ENCODE data around the gene PPP1CA. TPM values are rescaled to one million over a fixed set of nuclear protein-coding genes. Genes with fewer than 3 reads are reported as not detected.

PPP1CA gene
- total and polyA plus RNA-seq, 7 donors, result 59.5 to 357 (median 87.0) TPM

- Histone ChIP-seq H3K4me3 (peak overlapping the region; percentile 65 to 87 (median 80)), H3K9me3 (no peaks in the 10 kb centered on the region), H3K27me3 (no peaks in the 10 kb centered on the region), H3K4me1 (peaks cover 0 to 31% (median 19%) of the 10 kb centered on the region in 4 donors), H3K27ac (peak overlapping the region; percentile 84 to 89 (median 85)), H3K36me3 (peaks cover 0 to 24% (median 0%) of the 10 kb centered on the region in 4 donors)
- intact Hi-C loops (cut with DNase I), result no loop called here
- DNase-seq, result no peak
- 7 to 14% methylated on average over 15 of the region's 15 CpGs for WGBS, 2 donors
- TF ChIP-seq EP300 (IDR thresholded peaks at IDR 0.05), result no peak
- TF ChIP-seq CTCF (IDR thresholded peaks at IDR 0.05), result no peak
- TF ChIP-seq POLR2A (IDR thresholded peaks at IDR 0.05), result no peak
- no peak for TF ChIP-seq POLR2AphosphoS5 (IDR thresholded peaks at IDR 0.05)
These were observed 10.7 kb downstream of the PPP1CA start for GRCh38 chr11:67390947-67391303.

GRCh38 chr11:67389477-67389876 is 12.2 kb downstream of the PPP1CA start:
- WGBS, 2 donors, result 41 to 69% methylated on average over 6 of the region's 6 CpGs

GRCh38 chr11:67387518-67387917 is 14.1 kb downstream of the PPP1CA start:
- intact Hi-C loops (cut with DNase I), result no loop called here
- Histone ChIP-seq H3K36me3 (no peaks in the 10 kb centered on the region), H3K4me1 (peaks cover 0 to 32% (median 26%) of the 10 kb centered on the region in 4 donors), H3K27ac (no peak overlapping the region), H3K4me3 (no peak overlapping the region), H3K9me3 (no peaks in the 10 kb centered on the region), H3K27me3 (no peaks in the 10 kb centered on the region)
- TF ChIP-seq CTCF (IDR thresholded peaks at IDR 0.05) (no peak), POLR2AphosphoS5 (IDR thresholded peaks at IDR 0.05) (no peak), EP300 (IDR thresholded peaks at IDR 0.05) (no peak), POLR2A (IDR thresholded peaks at IDR 0.05) (no peak)
- DNase-seq, result no peak
- 69 to 72% methylated on average over 6 of the region's 6 CpGs for WGBS, 2 donors

More at GRCh38 chr11:67389477-67389876, 12.2 kb downstream of the PPP1CA start:
- Histone ChIP-seq H3K36me3 (peaks cover 0 to 14% (median 0%) of the 10 kb centered on the region in 4 donors), H3K9me3 (no peaks in the 10 kb centered on the region), H3K27me3 (no peaks in the 10 kb centered on the region), H3K27ac (no peak overlapping the region), H3K4me1 (peaks cover 0 to 42% (median 29%) of the 10 kb centered on the region in 4 donors), H3K4me3 (no peak overlapping the region)
- no peak for DNase-seq
- TF ChIP-seq EP300 (IDR thresholded peaks at IDR 0.05), result no peak
- peak in 3 of 4 experiments; percentile 46 to 62 (median 51) for TF ChIP-seq CTCF (IDR thresholded peaks at IDR 0.05)
- no peak for TF ChIP-seq POLR2AphosphoS5 (IDR thresholded peaks at IDR 0.05)
- no peak for TF ChIP-seq POLR2A (IDR thresholded peaks at IDR 0.05)
- intact Hi-C loops (cut with DNase I), result no loop called here

GRCh38 chr11:67387069-67387468 is 14.6 kb downstream of the PPP1CA start:
- peaks cover 0 to 32% (median 24%) of the 10 kb centered on the region in 4 donors for H3K4me1 ChIP-seq
- 47 to 66% methylated on average over 9 of the region's 9 CpGs for WGBS, 2 donors
- no peaks in the 10 kb centered on the region for H3K27me3 ChIP-seq
- H3K4me3 ChIP-seq, result no peak overlapping the region
- TF ChIP-seq CTCF (IDR thresholded peaks at IDR 0.05) (no peak), POLR2AphosphoS5 (IDR thresholded peaks at IDR 0.05) (no peak), EP300 (IDR thresholded peaks at IDR 0.05) (no peak), POLR2A (IDR thresholded peaks at IDR 0.05) (no peak)
- H3K27ac ChIP-seq, result no peak overlapping the region
- no peaks in the 10 kb centered on the region for H3K36me3 ChIP-seq
- no peaks in the 10 kb centered on the region for H3K9me3 ChIP-seq
- DNase-seq, result no peak
- intact Hi-C loops (cut with DNase I), result no loop called here

GRCh38 chr11:67384851-67385366 is 16.7 kb downstream of the PPP1CA start:
- no peaks in the 10 kb centered on the region for H3K9me3 ChIP-seq
- peaks cover 0 to 18% (median 13%) of the 10 kb centered on the region in 4 donors for H3K4me1 ChIP-seq
- H3K4me3 ChIP-seq, result no peak overlapping the region
- TF ChIP-seq EP300 (IDR thresholded peaks at IDR 0.05), result no peak
- no peak for TF ChIP-seq POLR2A (IDR thresholded peaks at IDR 0.05)
- no peak for TF ChIP-seq CTCF (IDR thresholded peaks at IDR 0.05)
- no peak for TF ChIP-seq POLR2AphosphoS5 (IDR thresholded peaks at IDR 0.05)
- no peak for DNase-seq
- WGBS, 2 donors, result 17 to 63% methylated on average over 3 of the region's 3 CpGs
- H3K36me3 ChIP-seq, result no peaks in the 10 kb centered on the region
- intact Hi-C loops (cut with DNase I), result loop anchor here (5.0 kb wide), 1 partner anchor 118 kb away; the partner anchor contains the start of gene GRK2
- H3K27me3 ChIP-seq, result no peaks in the 10 kb centered on the region
- H3K27ac ChIP-seq, result peak overlapping the region in 2 of 4 donors; percentile 41 to 46

Measured in sigmoid colon (tissue), 7 donors.